Measurements from ENCODE around the gene FLT4. TPM values are rescaled to one million over a fixed set of nuclear protein-coding genes. Genes with fewer than 3 reads are reported as not detected.

Gene FLT4
- total and polyA plus RNA-seq, 7 donors: 1.7 to 7.3 (median 3.5) TPM

DNA sequence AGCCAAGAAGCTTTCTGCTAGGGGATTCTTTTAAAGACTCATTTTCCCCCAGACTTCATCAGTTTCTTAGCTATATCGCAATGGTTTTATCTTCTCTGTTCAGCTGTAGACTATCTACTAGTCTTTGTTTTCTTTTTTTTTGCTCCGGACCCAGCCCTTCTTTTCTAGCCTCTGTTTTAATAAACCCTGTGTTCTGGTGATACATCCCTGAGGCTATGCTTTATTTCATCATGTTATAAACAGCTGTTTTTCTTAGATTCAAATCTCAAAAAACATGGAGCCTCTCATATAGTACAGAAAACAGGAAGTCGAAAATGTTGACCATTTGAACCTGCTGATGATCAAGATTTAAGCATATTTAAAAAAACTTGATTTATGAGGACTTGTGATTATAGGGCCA, 95.9 kb downstream of the FLT4 start:
- 96 to 99% (median 96%) methylated on average over 3 of the region's 3 CpGs for WGBS, 3 donors
- peaks cover 3% of the 10 kb centered on the region for H3K4me1 ChIP-seq
- ATAC-seq (no peak), DNase-seq (no peak)
- H3K36me3 ChIP-seq (ENCODE audit: insufficient read depth in 1 of 2, low read depth in 1 of 2): peaks cover 0 to 52% of the 10 kb centered on the region in 2 donors
- H3K4me3 ChIP-seq: no peak overlapping the region
- H3K9me3 ChIP-seq: no peaks in the 10 kb centered on the region
- H3K27me3 ChIP-seq (ENCODE audit: insufficient read depth in 3 of 3, low read length in 2 of 3): no peaks in the 10 kb centered on the region
- intact Hi-C loops (cut with DNase I): no loop called here
- TF ChIP-seq, protein P1, sequence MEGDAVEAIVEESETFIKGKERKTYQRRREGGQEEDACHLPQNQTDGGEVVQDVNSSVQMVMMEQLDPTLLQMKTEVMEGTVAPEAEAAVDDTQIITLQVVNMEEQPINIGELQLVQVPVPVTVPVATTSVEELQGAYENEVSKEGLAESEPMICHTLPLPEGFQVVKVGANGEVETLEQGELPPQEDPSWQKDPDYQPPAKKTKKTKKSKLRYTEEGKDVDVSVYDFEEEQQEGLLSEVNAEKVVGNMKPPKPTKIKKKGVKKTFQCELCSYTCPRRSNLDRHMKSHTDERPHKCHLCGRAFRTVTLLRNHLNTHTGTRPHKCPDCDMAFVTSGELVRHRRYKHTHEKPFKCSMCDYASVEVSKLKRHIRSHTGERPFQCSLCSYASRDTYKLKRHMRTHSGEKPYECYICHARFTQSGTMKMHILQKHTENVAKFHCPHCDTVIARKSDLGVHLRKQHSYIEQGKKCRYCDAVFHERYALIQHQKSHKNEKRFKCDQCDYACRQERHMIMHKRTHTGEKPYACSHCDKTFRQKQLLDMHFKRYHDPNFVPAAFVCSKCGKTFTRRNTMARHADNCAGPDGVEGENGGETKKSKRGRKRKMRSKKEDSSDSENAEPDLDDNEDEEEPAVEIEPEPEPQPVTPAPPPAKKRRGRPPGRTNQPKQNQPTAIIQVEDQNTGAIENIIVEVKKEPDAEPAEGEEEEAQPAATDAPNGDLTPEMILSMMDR (IDR thresholded peaks at IDR 0.05): no peak
- no peak overlapping the region for H3K27ac ChIP-seq

Other genes starting within 250 kb of the FLT4 start
- 10 to 100 TPM in 1 of 4 donors, 1 to 10 TPM in 3; 7.0 to 12.7 (median 8.9) TPM for gene CNOT6, start 155.2 kb downstream of the FLT4 start, total RNA-seq
- gene CNOT6, start 155.2 kb downstream of the FLT4 start, polyA plus RNA-seq: 10 to 100 TPM in 1 of 3 donors, 1 to 10 TPM in 2; 3.6 to 13.7 (median 8.4) TPM
- gene SCGB3A1, start 58.1 kb downstream of the FLT4 start, total RNA-seq: under 1 TPM in 1 of 4 donors, not detected in 3; 0.46 TPM
- gene SCGB3A1, start 58.1 kb downstream of the FLT4 start, polyA plus RNA-seq: not detected
- gene OR2Y1, start 90.5 kb upstream of the FLT4 start, total RNA-seq: not detected
- gene OR2Y1, start 90.5 kb upstream of the FLT4 start, polyA plus RNA-seq: not detected
- 10 to 100 TPM; 53.6 to 92.3 (median 70.0) TPM for gene MGAT1, start 153.2 kb upstream of the FLT4 start, total RNA-seq
- gene MGAT1, start 153.2 kb upstream of the FLT4 start, polyA plus RNA-seq: 100 to 1,000 TPM in 1 of 3 donors, 10 to 100 TPM in 2; 68.1 to 134 (median 77.8) TPM
- 10 to 100 TPM; 11.0 to 14.6 (median 12.8) TPM for gene ZFP62, start 211.7 kb upstream of the FLT4 start, total RNA-seq
- 10 to 100 TPM in 1 of 3 donors, 1 to 10 TPM in 2; 6.0 to 25.6 (median 8.6) TPM for gene ZFP62, start 211.7 kb upstream of the FLT4 start, polyA plus RNA-seq
- under 1 TPM in 3 of 4 donors, not detected in 1; 0.19 to 0.46 (median 0.27) TPM for gene BTNL8, start 249.6 kb upstream of the FLT4 start, total RNA-seq
- under 1 TPM in 2 of 3 donors, not detected in 1; 0.09 to 0.13 TPM for gene BTNL8, start 249.6 kb upstream of the FLT4 start, polyA plus RNA-seq